HepG2 (cell line): ENCODE results near the gene UTP15. TPM values are rescaled to one million over a fixed set of nuclear protein-coding genes. Genes with fewer than 3 reads are reported as not detected.

Experiments used
- EZH2 ChIP-seq: conservative IDR thresholded peaks from 2 replicates; pipeline ENCODE4 v1.6.1; 2012; ENCODE audit warnings: mild to moderate bottlenecking, low read depth, low read length, moderate library complexity
- HOXA9 ChIP-seq: sonication (generic); formaldehyde crosslinking; IDR thresholded peaks from 2 replicates; pipeline ENCODE4 v1.8.1; 2022; ENCODE audit warnings: missing genetic modification reagents, mild to moderate bottlenecking, moderate library complexity, borderline replicate concordance
- IRX3 ChIP-seq: sonication (generic); formaldehyde crosslinking; IDR thresholded peaks from 2 replicates; pipeline ENCODE4 v1.8.1; 2023; ENCODE audit warnings: mild to moderate bottlenecking, low read depth, missing genetic modification reagents, borderline replicate concordance
- MIXL1 ChIP-seq: IDR thresholded peaks from 2 replicates; pipeline ENCODE4 v1.6.1; 2016
- MTF1 ChIP-seq: sonication (generic); formaldehyde crosslinking; IDR thresholded peaks from 2 replicates; pipeline ENCODE4 v1.5.0; 2020; ENCODE audit warnings: missing genetic modification reagents
- NCOA2 ChIP-seq: sonication (generic); formaldehyde crosslinking; IDR thresholded peaks from 2 replicates; pipeline ENCODE4 v1.8.0; 2022; ENCODE audit warnings: inconsistent platforms
- RARA ChIP-seq: IDR thresholded peaks from 2 replicates; pipeline ENCODE4 v1.6.1; 2016; ENCODE audit warnings: missing genetic modification reagents, missing compliant biosample characterization
- RBM22 ChIP-seq: fragments of 200-400 bp; formaldehyde crosslinking; optimal IDR thresholded peaks from 2 replicates; pipeline ENCODE3; 2017; ENCODE audit warnings: mild to moderate bottlenecking, low read length, moderate library complexity
- SMC3 ChIP-seq: IDR thresholded peaks from 2 replicates; pipeline ENCODE4 v1.6.1; 2011; ENCODE audit warnings: low read length, improper control_type of control experiment
- TP53 ChIP-seq: sonication (generic); formaldehyde crosslinking; conservative IDR thresholded peaks from 2 replicates; pipeline ENCODE4 v1.4.0; 2020; ENCODE audit warnings: missing genetic modification reagents
- ZNF563 ChIP-seq: sonication (generic); formaldehyde crosslinking; IDR thresholded peaks from 2 replicates; pipeline ENCODE4 v1.8.0; 2022; ENCODE audit warnings: mild to moderate bottlenecking, moderate library complexity, missing genetic modification reagents
- ZNF616 ChIP-seq: sonication (generic); formaldehyde crosslinking; IDR thresholded peaks from 2 replicates; pipeline ENCODE4 v1.5.0; 2020; ENCODE audit warnings: low read depth, mild to moderate bottlenecking, missing genetic modification reagents
- ZNF670 ChIP-seq: sonication (generic); formaldehyde crosslinking; IDR thresholded peaks from 2 replicates; pipeline ENCODE4 v1.8.0; 2022; ENCODE audit warnings: mild to moderate bottlenecking, missing genetic modification reagents, borderline replicate concordance
- ZNF780A ChIP-seq: sonication (generic); formaldehyde crosslinking; IDR thresholded peaks from 2 replicates; pipeline ENCODE4 v1.8.0; 2022; ENCODE audit warnings: mild to moderate bottlenecking, missing genetic modification reagents, moderate library complexity
- ZNF850 ChIP-seq: sonication (generic); formaldehyde crosslinking; conservative IDR thresholded peaks from 2 replicates; pipeline ENCODE4 v1.9.0; 2021; ENCODE audit warnings: mild to moderate bottlenecking, missing genetic modification reagents
- polyA plus RNA-seq, 8 experiments: library from polyadenylated mRNA; depleted of rRNA in 3 of 8; stranded (reverse) in 7 of 8; unstranded in 1 of 8; fragments of >200 nt; fragmentation: Illumina TruSeq in 4 of 8; extraction: Trizol in 4 of 8; gene quantifications; 2 replicates each; pipeline versions ENCODE4 v1.2.1 to v1.2.3, GENCODE V29; 2011 to 2016; ENCODE audit warnings: low read depth in 4 of 8, missing spikeins in 1 of 8, mixed read lengths in 1 of 8; ENCODE audit not compliant: insufficient read depth in 1 of 8
- total RNA-seq, 5 experiments: library from RNA; depleted of rRNA; stranded (reverse); fragments of >200 nt; fragmentation: Illumina TruSeq; extraction: Trizol; gene quantifications; 2 replicates each; pipeline ENCODE4 v1.2.3, GENCODE V29; 2016; ENCODE audit warnings: low read depth in 1 of 5
- TF ChIP-seq, protein P1 (sequence below): sonication (generic); formaldehyde crosslinking; IDR thresholded peaks from 2 replicates; pipeline ENCODE4 v1.4.0; 2020; ENCODE audit warnings: mild to moderate bottlenecking, missing genetic modification reagents
- TF ChIP-seq, protein P2 (sequence below): sonication (generic); formaldehyde crosslinking; IDR thresholded peaks from 2 replicates; pipeline ENCODE4 v1.5.1; 2020; ENCODE audit warnings: mild to moderate bottlenecking, missing genetic modification reagents, borderline replicate concordance
- TF ChIP-seq, protein P3 (sequence below): sonication (generic); formaldehyde crosslinking; IDR thresholded peaks from 2 replicates; pipeline ENCODE4 v1.4.0; 2020; ENCODE audit warnings: mild to moderate bottlenecking, missing genetic modification reagents
- TF ChIP-seq, protein P4 (sequence below): sonication (generic); formaldehyde crosslinking; IDR thresholded peaks from 2 replicates; pipeline ENCODE4 v1.4.0; 2020; ENCODE audit warnings: mild to moderate bottlenecking, missing genetic modification reagents
- TF ChIP-seq, protein P5 (sequence below): sonication (generic); formaldehyde crosslinking; IDR thresholded peaks from 2 replicates; pipeline ENCODE4 v1.9.0; 2021; ENCODE audit warnings: missing genetic modification reagents, borderline replicate concordance

The UTP15 gene
- total and polyA plus RNA-seq, 2 of the 13 experiments (the other 11 are each of a cell fraction or from before 2014, with no cell fraction given), result 7.3 to 35.8 TPM

DNA sequence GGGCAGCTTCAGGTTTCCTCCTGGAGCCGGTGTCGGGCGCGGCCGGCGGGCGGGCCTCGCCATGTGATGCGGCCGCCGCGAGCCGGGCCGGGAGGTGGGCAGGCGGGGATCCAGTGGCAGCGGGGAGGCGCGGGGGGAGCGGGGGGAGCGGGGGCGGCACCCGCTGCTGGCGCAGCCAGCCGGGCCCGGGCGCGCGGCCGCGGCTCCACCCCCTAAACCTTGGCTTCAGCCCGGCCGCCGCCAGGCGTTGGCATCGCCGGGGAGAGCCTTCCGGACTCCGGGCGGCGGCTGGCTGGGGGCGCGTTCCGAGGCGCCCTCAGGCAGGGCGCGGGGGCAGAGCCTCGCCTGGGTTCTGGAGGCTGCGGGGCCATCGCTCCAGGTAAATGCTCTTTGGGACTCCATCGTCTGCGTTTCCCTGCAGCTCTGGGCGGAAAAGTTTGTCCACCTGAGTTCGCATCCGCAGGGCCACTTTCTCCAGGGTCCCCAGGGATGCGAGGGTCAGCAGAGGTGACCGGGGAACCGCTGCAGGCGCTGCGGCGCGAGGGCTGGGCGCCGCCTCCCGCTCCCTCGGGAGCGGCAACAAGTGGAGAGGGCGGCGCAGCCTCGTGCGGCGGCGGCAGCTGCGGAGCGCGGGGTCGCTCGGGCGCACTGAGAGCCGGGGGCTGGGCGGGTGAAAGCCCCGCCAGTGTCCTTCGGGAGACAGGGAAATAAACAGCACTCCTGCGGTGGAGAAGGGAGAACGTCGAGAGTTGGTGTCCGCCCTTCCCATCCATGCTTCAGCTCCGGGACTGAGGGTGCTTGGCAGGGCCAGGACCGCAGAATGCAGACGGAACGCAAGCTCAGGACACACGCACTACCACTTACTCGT is 60.6 kb downstream of the UTP15 start, which contains the start of gene ARHGEF28 (continued):
- TF ChIP-seq HOXA9 (CRISPR knock-in tag), result 0 out of 2 replicates have a peak, but pooled peaks have one; percentile 23
- TF ChIP-seq, protein P1, sequence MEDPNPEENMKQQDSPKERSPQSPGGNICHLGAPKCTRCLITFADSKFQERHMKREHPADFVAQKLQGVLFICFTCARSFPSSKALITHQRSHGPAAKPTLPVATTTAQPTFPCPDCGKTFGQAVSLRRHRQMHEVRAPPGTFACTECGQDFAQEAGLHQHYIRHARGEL, result no peak
- no peak for TF ChIP-seq ZNF850 (CRISPR knock-in tag)
- TF ChIP-seq, protein P2, sequence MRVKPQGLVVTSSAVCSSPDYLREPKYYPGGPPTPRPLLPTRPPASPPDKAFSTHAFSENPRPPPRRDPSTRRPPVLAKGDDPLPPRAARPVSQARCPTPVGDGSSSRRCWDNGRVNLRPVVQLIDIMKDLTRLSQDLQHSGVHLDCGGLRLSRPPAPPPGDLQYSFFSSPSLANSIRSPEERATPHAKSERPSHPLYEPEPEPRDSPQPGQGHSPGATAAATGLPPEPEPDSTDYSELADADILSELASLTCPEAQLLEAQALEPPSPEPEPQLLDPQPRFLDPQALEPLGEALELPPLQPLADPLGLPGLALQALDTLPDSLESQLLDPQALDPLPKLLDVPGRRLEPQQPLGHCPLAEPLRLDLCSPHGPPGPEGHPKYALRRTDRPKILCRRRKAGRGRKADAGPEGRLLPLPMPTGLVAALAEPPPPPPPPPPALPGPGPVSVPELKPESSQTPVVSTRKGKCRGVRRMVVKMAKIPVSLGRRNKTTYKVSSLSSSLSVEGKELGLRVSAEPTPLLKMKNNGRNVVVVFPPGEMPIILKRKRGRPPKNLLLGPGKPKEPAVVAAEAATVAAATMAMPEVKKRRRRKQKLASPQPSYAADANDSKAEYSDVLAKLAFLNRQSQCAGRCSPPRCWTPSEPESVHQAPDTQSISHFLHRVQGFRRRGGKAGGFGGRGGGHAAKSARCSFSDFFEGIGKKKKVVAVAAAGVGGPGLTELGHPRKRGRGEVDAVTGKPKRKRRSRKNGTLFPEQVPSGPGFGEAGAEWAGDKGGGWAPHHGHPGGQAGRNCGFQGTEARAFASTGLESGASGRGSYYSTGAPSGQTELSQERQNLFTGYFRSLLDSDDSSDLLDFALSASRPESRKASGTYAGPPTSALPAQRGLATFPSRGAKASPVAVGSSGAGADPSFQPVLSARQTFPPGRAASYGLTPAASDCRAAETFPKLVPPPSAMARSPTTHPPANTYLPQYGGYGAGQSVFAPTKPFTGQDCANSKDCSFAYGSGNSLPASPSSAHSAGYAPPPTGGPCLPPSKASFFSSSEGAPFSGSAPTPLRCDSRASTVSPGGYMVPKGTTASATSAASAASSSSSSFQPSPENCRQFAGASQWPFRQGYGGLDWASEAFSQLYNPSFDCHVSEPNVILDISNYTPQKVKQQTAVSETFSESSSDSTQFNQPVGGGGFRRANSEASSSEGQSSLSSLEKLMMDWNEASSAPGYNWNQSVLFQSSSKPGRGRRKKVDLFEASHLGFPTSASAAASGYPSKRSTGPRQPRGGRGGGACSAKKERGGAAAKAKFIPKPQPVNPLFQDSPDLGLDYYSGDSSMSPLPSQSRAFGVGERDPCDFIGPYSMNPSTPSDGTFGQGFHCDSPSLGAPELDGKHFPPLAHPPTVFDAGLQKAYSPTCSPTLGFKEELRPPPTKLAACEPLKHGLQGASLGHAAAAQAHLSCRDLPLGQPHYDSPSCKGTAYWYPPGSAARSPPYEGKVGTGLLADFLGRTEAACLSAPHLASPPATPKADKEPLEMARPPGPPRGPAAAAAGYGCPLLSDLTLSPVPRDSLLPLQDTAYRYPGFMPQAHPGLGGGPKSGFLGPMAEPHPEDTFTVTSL, result no peak
- no peak for TF ChIP-seq EZH2
- no peak; the same call in 1 of the 2 replicates for TF ChIP-seq IRX3 (CRISPR knock-in tag)
- TF ChIP-seq TP53 (CRISPR knock-in tag), result no peak
- TF ChIP-seq ZNF780A, result no peak
- TF ChIP-seq MTF1 (CRISPR knock-in tag), result no peak
- TF ChIP-seq MIXL1 (CRISPR knock-in tag), result no peak
- TF ChIP-seq, protein P3, sequence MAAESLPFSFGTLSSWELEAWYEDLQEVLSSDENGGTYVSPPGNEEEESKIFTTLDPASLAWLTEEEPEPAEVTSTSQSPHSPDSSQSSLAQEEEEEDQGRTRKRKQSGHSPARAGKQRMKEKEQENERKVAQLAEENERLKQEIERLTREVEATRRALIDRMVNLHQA, result no peak
- 0 out of 2 replicates have a peak, but pooled peaks have one; percentile 19 for TF ChIP-seq RARA (CRISPR knock-in tag)
- TF ChIP-seq SMC3, result no peak
- TF ChIP-seq, protein P4, sequence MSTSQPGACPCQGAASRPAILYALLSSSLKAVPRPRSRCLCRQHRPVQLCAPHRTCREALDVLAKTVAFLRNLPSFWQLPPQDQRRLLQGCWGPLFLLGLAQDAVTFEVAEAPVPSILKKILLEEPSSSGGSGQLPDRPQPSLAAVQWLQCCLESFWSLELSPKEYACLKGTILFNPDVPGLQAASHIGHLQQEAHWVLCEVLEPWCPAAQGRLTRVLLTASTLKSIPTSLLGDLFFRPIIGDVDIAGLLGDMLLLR, result peak; percentile 49; the same call in 1 of the 2 replicates
- TF ChIP-seq ZNF616 (CRISPR knock-in tag), result no peak
- peak; percentile 6; the same call in 1 of the 2 replicates for TF ChIP-seq NCOA2
- TF ChIP-seq ZNF563 (CRISPR knock-in tag), result no peak; the same call in 1 of the 2 replicates
- TF ChIP-seq, protein P5, sequence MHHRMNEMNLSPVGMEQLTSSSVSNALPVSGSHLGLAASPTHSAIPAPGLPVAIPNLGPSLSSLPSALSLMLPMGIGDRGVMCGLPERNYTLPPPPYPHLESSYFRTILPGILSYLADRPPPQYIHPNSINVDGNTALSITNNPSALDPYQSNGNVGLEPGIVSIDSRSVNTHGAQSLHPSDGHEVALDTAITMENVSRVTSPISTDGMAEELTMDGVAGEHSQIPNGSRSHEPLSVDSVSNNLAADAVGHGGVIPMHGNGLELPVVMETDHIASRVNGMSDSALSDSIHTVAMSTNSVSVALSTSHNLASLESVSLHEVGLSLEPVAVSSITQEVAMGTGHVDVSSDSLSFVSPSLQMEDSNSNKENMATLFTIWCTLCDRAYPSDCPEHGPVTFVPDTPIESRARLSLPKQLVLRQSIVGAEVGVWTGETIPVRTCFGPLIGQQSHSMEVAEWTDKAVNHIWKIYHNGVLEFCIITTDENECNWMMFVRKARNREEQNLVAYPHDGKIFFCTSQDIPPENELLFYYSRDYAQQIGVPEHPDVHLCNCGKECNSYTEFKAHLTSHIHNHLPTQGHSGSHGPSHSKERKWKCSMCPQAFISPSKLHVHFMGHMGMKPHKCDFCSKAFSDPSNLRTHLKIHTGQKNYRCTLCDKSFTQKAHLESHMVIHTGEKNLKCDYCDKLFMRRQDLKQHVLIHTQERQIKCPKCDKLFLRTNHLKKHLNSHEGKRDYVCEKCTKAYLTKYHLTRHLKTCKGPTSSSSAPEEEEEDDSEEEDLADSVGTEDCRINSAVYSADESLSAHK (CRISPR knock-in tag), result no peak
- TF ChIP-seq ZNF670, result no peak; the same call in 1 of the 2 replicates
- TF ChIP-seq RBM22, result no peak
